ENCODE results near the gene DDX52. TPM values are rescaled to one million over a fixed set of nuclear protein-coding genes. Genes with fewer than 3 reads are reported as not detected.

Gene DDX52
- total RNA-seq, 1 donor from 2014 or later, result 56.4 TPM

- no peak overlapping the region for H3K27ac Mint-ChIP-seq (ENCODE audit: unreplicated experiment)
- DNase-seq (ENCODE audit: low read depth, low spot score), result no peak
- no peak overlapping the region for H3K4me3 Mint-ChIP-seq
- H3K9me3 Mint-ChIP-seq, result peaks cover 3% of the 10 kb centered on the region
- TF ChIP-seq CTCF (conservative IDR thresholded peaks at IDR 0.05), result no peak
- peaks cover 20% of the 10 kb centered on the region for H3K36me3 Mint-ChIP-seq (ENCODE audit: low read depth)
- peaks cover 41% of the 10 kb centered on the region for H3K4me1 Mint-ChIP-seq
- no peaks in the 10 kb centered on the region for H3K27me3 Mint-ChIP-seq (ENCODE audit: low read depth)
Observed at GRCh38 chr17:37605081-37605480, 38.2 kb downstream of the DDX52 start.

DNA sequence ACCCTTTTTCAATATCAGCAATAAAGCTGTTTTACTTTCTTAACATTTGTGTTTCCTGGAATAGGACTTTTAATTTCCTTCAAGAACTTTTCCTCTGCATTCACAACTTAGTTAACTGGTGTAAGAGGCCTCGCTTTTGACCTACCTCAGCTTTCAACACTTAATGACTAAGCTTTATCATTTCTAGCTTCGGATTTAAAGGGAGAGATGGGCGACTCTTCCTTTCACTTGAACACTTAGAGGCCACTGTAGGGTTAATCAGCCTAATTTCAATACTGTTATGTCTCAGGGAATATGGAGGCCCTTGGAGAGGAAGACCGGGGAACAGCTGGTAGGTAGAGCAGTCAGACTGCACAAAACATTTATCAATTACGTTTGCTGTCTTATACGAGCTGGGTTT is 38.7 kb downstream of the DDX52 start:
- no peak for TF ChIP-seq CTCF (conservative IDR thresholded peaks at IDR 0.05)
- DNase-seq (ENCODE audit: low read depth, low spot score), result no peak
- no peaks in the 10 kb centered on the region for H3K27me3 Mint-ChIP-seq (ENCODE audit: low read depth)
- peaks cover 36% of the 10 kb centered on the region for H3K4me1 Mint-ChIP-seq
- H3K9me3 Mint-ChIP-seq, result peaks cover 3% of the 10 kb centered on the region
- H3K27ac Mint-ChIP-seq (ENCODE audit: unreplicated experiment), result no peak overlapping the region
- H3K36me3 Mint-ChIP-seq (ENCODE audit: low read depth), result peaks cover 18% of the 10 kb centered on the region
- no peak overlapping the region for H3K4me3 Mint-ChIP-seq

- Mint-ChIP-seq H3K27ac (ENCODE audit: unreplicated experiment) (peak overlapping the region; percentile 36), H3K27me3 (ENCODE audit: low read depth) (no peaks in the 10 kb centered on the region), H3K4me3 (no peak overlapping the region), H3K36me3 (ENCODE audit: low read depth) (peaks cover 6% of the 10 kb centered on the region), H3K4me1 (peaks cover 4% of the 10 kb centered on the region), H3K9me3 (no peaks in the 10 kb centered on the region)
- no peak for TF ChIP-seq CTCF (conservative IDR thresholded peaks at IDR 0.05)
- DNase-seq (ENCODE audit: low read depth, low spot score), result no peak
Observed at GRCh38 chr17:37598145-37598544, 45.1 kb downstream of the DDX52 start.

GRCh38 chr17:37592291-37592690 is 51.0 kb downstream of the DDX52 start:
- no peak for DNase-seq (ENCODE audit: low read depth, low spot score)
- H3K36me3 Mint-ChIP-seq (ENCODE audit: low read depth), result peaks cover 18% of the 10 kb centered on the region
- H3K9me3 Mint-ChIP-seq, result no peaks in the 10 kb centered on the region
- H3K27ac Mint-ChIP-seq (ENCODE audit: unreplicated experiment), result no peak overlapping the region
- TF ChIP-seq CTCF (conservative IDR thresholded peaks at IDR 0.05), result no peak
- no peaks in the 10 kb centered on the region for H3K27me3 Mint-ChIP-seq (ENCODE audit: low read depth)
- H3K4me1 Mint-ChIP-seq, result no peaks in the 10 kb centered on the region
- H3K4me3 Mint-ChIP-seq, result no peak overlapping the region

GRCh38 chr17:37585066-37585465 is 58.2 kb downstream of the DDX52 start:
- Mint-ChIP-seq H3K4me3 (no peak overlapping the region), H3K4me1 (no peaks in the 10 kb centered on the region), H3K36me3 (ENCODE audit: low read depth) (peaks cover 12% of the 10 kb centered on the region), H3K27ac (ENCODE audit: unreplicated experiment) (no peak overlapping the region), H3K9me3 (no peaks in the 10 kb centered on the region), H3K27me3 (ENCODE audit: low read depth) (no peaks in the 10 kb centered on the region)
- TF ChIP-seq CTCF (conservative IDR thresholded peaks at IDR 0.05), result no peak
- DNase-seq (ENCODE audit: low read depth, low spot score), result no peak

- no peak for TF ChIP-seq CTCF (conservative IDR thresholded peaks at IDR 0.05)
- no peak overlapping the region for H3K27ac Mint-ChIP-seq (ENCODE audit: unreplicated experiment)
- H3K9me3 Mint-ChIP-seq, result peaks cover 5% of the 10 kb centered on the region
- peaks cover 31% of the 10 kb centered on the region for H3K36me3 Mint-ChIP-seq (ENCODE audit: low read depth)
- no peak overlapping the region for H3K4me3 Mint-ChIP-seq
- no peaks in the 10 kb centered on the region for H3K4me1 Mint-ChIP-seq
- DNase-seq (ENCODE audit: low read depth, low spot score), result no peak
- H3K27me3 Mint-ChIP-seq (ENCODE audit: low read depth), result no peaks in the 10 kb centered on the region
Observed at GRCh38 chr17:37576281-37576680, 67.0 kb downstream of the DDX52 start.
